Measurements from ENCODE around the gene MGP. TPM values are rescaled to one million over a fixed set of nuclear protein-coding genes. Genes with fewer than 3 reads are reported as not detected.

The MGP gene
- total and polyA plus RNA-seq, 2 of the 8 experiments (the other 6 are each of a cell fraction or from before 2014, with no cell fraction given), result not detected

DNA sequence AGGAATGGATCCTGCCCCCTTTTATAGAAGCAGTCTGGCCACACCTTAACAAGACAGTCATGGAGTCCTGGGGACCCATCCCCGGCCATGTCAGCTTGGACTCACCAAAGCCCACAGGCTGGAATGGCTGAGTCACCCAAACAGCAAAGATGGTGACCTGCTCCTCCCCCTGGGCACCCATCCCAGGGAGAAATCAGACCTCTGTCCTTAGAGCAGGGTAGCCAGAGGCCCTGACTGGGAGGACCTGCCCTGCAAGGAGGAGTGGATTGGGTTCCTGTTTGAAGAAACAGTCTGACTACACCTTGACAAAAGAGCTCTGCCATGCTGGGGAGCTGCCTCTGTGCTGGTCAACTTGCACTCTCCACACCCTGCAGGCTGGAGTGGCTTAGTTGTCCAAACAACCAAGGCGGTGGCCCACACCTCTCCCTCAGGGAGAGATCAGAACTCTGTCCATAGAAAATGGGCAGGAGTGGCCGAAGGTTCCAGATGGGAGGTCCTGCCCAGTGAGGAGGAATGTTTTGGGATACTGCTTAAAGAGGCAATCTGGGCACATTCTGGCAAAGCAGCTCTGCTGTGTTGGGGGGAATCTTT is 16.6 kb downstream of the MGP start:
- Histone ChIP-seq H3K14ac (ENCODE audit: insufficient read length) (no peak overlapping the region), H3K79me2 (ENCODE audit: control insufficient read depth in 1 of 2, insufficient read depth in 2 of 2, low read length in 2 of 2) (no peaks in the 10 kb centered on the region), H3K4me3 (ENCODE audit: extremely low read depth in 1 of 4, insufficient read depth in 2 of 4, low read depth in 3 of 4, low read length in 4 of 4) (no peak overlapping the region), H2BK12ac (ENCODE audit: low read depth, low read length) (no peak overlapping the region), H4K5ac (ENCODE audit: insufficient read length, low read depth, low read length) (no peak overlapping the region), H3K27ac (ENCODE audit: low read depth, low read length) (no peak overlapping the region), H2BK5ac (ENCODE audit: low read depth, low read length) (no peak overlapping the region), H2BK15ac (ENCODE audit: low read length) (no peak overlapping the region), H3K56ac (replicated peaks; ENCODE audit: insufficient read length, low read depth, low read length) (no peak overlapping the region), H2AFZ (ENCODE audit: low read length) (no peak overlapping the region), H4K20me1 (replicated peaks in 1 of 2; ENCODE audit: control insufficient read depth in 1 of 2, insufficient read depth in 2 of 2, low read length in 2 of 2) (no peaks in the 10 kb centered on the region), H3K4ac (replicated peaks; ENCODE audit: insufficient read length, low read depth, low read length) (no peak overlapping the region), H2BK20ac (ENCODE audit: low read length) (no peak overlapping the region), H2BK120ac (replicated peaks; ENCODE audit: low read depth, low read length) (no peak overlapping the region), H3K4me2 (ENCODE audit: insufficient read depth in 1 of 2, low read depth in 2 of 2, low read length in 2 of 2) (no peak overlapping the region), H3K9me3 (ENCODE audit: insufficient read depth in 2 of 2, low read depth in 1 of 2, low read length in 1 of 2) (peaks cover 12 to 17% of the 10 kb centered on the region in 2 experiments), H3K79me1 (ENCODE audit: low read depth, low read length) (no peaks in the 10 kb centered on the region), H4K8ac (ENCODE audit: extremely low read depth, insufficient read depth, low read length) (no peak overlapping the region), H2AK5ac (ENCODE audit: low read depth, low read length) (no peak overlapping the region), H3K18ac (ENCODE audit: extremely low read depth, low read length) (no peak overlapping the region), H3K23me2 (ENCODE audit: low read depth, low read length) (no peaks in the 10 kb centered on the region), H3K4me1 (replicated peaks in 1 of 4; ENCODE audit: control insufficient read depth in 3 of 4, insufficient read depth in 4 of 4, low read length in 3 of 4) (no peaks in the 10 kb centered on the region), H3K9ac (replicated peaks in 1 of 4; ENCODE audit: extremely low read depth in 1 of 4, low read depth in 3 of 4, low read length in 3 of 4) (no peak overlapping the region), H4K91ac (replicated peaks; ENCODE audit: insufficient read length, low read length) (no peak overlapping the region), H3K23ac (ENCODE audit: insufficient read length) (no peak overlapping the region), H3K36me3 (ENCODE audit: control insufficient read depth in 2 of 4, insufficient read depth in 4 of 4, low read length in 3 of 4) (no peaks in the 10 kb centered on the region), H3K27me3 (replicated peaks in 1 of 4; ENCODE audit: control insufficient read depth in 3 of 4, extremely low read depth in 1 of 4, insufficient read depth in 3 of 4, low read length in 3 of 4) (no peaks in the 10 kb centered on the region)
- DNase-seq (ENCODE audit: low read depth in 1 of 2, low spot score in 2 of 2) (no peak), FAIRE-seq (no peak)
- ChIA-PET CTCF (ENCODE audit: partially characterized antibody) (interaction anchor here (0.6 to 1.3 kb wide), 3 partner anchors 23 to 1252 kb away, joined by 3 to 5 read pairs (median 3); no protein-coding TSS in a partner anchor), POLR2A (ENCODE audit: partially characterized antibody) (interaction anchor here (0.6 to 1.4 kb wide), 4 partner anchors 10 to 459 kb away, joined by 3 to 5 read pairs (median 4); no protein-coding TSS in a partner anchor)
- 95% methylated on average over 3 of the region's 3 CpGs; no CpG with 5 or more reads in 1 of the 2 experiments for WGBS, 2 experiments (ENCODE audit: extremely low coverage in 1 of 2, insufficient coverage in 1 of 2, insufficient read length in 1 of 2, insufficient replicate concordance in 2 of 2, low coverage in 1 of 2, low lambda C conversion rate in 2 of 2, missing lambda C conversion rate in 1 of 2)
- TF ChIP-seq TAF1 (IDR thresholded peaks at IDR 0.05; ENCODE audit: low read depth, low read length) (no peak), KDM1A (IDR thresholded peaks at IDR 0.05; ENCODE audit: borderline replicate concordance, low read length) (no peak), SIN3A (conservative IDR thresholded peaks at IDR 0.05 in 1 of 2, IDR thresholded peaks at IDR 0.05 in 1 of 2; ENCODE audit: low read depth in 1 of 2, low read length in 2 of 2) (no peak), NANOG (IDR thresholded peaks at IDR 0.05; ENCODE audit: insufficient read depth, low read depth, low read length, poor library complexity, severe bottlenecking) (no peak), CHD1 (IDR thresholded peaks at IDR 0.05; ENCODE audit: low read depth, low read length) (no peak), SP2 (IDR thresholded peaks at IDR 0.05; ENCODE audit: low read length) (no peak), SUZ12 (IDR thresholded peaks at IDR 0.05; ENCODE audit: low read length) (no peak), ASH2L (IDR thresholded peaks at IDR 0.05; ENCODE audit: low read length) (no peak), BACH1 (IDR thresholded peaks at IDR 0.05; ENCODE audit: low read length) (no peak), CREB1 (IDR thresholded peaks at IDR 0.05) (no peak)
- TF ChIP-seq, protein P1, sequence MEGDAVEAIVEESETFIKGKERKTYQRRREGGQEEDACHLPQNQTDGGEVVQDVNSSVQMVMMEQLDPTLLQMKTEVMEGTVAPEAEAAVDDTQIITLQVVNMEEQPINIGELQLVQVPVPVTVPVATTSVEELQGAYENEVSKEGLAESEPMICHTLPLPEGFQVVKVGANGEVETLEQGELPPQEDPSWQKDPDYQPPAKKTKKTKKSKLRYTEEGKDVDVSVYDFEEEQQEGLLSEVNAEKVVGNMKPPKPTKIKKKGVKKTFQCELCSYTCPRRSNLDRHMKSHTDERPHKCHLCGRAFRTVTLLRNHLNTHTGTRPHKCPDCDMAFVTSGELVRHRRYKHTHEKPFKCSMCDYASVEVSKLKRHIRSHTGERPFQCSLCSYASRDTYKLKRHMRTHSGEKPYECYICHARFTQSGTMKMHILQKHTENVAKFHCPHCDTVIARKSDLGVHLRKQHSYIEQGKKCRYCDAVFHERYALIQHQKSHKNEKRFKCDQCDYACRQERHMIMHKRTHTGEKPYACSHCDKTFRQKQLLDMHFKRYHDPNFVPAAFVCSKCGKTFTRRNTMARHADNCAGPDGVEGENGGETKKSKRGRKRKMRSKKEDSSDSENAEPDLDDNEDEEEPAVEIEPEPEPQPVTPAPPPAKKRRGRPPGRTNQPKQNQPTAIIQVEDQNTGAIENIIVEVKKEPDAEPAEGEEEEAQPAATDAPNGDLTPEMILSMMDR (IDR thresholded peaks at IDR 0.05; ENCODE audit: control extremely low read depth in 1 of 3, insufficient read depth in 1 of 3, low read depth in 1 of 3, low read length in 3 of 3), result no peak

Data from H1 (cell line).